ENCODE results near the gene RETREG1.

RETREG1 gene

DNA sequence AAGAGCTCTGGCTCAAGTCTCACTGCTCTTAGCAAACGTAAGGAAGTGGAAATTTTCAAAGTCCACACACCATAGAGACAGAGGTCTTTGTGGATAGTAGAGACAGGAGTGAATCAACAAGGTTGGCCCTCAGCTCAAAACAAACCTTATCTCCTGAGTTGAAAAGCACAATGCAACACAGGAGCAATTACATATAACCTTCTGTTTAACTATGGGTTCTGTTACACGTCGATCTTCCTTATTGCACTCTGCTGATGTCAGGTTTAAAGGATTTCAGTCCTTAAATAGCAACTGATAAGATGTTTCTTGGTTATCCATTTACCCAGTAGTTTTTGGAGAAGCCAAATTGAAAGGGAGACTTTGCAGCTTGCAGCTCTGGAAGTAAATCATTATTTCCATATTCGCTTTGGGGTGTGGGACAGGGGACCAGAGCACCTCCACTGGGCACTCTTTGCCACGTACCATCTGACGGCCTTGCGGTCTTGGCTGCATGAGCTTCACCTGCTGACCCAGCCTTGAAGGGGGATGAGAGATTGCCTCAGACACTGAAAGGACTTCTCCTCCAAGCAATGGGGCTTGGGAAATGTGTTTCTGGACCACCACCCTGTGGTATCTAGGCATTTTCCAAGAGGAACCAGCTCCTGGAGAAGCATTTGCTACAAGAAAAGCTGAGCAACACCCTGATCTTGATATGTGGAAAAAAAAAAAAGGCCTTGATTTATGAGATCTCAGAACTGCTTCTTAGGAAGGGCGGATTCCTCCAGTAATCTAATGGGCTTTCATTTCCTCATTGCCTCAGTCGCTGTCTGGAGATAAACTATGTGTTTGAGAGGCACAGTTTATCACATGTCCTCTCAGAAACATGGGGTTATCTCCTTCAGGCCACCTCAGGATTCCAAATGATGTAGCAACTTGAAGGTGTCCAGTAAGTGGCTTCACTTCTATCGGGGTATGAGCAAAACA is 95.0 kb downstream of the RETREG1 start:
- peak; percentile 13 for DNase-seq

DNA sequence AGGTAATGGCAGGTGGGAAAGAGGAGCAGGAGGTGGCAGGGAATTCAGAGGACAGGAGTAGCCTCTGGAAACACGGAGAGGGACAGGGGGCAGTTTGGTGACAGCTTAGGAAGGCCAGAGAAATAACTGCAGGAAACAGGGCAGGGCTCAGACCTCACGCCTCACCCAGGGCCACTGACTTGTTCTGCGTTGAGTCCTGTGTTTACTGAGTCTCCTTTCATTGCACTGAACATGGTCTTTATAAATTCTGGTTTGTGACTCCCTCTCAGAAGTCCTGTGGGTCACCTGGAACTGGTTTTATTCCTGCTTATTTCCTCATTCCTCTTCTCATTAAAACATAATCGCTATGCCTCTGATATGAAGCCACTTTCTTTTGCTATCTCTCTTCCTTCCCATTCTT is 96.0 kb downstream of the RETREG1 start:
- no peak for DNase-seq

DNA sequence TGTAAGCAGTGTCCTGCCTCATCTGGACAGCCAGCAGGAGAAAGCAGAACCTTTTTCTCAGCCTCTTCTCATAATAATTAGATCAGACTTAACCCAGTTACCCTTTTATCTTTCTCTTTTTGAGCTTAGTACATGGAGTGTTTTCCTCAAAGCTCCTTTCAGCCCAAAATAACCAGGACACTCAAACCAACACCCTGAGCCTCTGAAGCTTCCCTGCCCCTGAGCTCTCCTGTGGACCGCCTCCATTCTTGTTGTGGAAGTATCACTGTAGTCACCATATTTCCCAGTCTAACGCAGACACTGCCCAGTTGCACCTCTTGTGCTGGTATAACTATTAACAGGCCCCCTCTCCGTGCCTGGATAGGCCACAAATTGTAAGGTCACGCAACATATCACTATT is 97.4 kb downstream of the RETREG1 start:
- DNase-seq: no peak

DNA sequence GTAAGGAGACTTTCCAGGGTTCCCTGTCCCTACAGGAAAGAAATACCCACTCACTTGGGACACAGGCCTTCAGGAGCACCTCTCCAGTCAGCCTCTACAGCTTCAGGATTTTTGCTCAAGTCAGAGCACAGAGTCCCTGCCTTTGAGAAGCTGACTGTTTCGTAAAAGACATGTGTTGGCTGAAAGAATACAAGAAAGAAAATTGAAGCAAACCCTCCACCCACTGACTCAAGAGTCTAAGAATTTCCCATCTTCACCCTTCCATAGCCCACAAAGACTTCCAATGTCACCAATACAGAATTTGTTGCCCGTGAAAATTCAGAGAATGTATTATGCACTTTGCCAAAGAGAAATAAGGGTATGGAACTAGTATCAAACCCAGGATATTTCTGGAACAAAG is 98.2 kb downstream of the RETREG1 start:
- DNase-seq: no peak

DNA sequence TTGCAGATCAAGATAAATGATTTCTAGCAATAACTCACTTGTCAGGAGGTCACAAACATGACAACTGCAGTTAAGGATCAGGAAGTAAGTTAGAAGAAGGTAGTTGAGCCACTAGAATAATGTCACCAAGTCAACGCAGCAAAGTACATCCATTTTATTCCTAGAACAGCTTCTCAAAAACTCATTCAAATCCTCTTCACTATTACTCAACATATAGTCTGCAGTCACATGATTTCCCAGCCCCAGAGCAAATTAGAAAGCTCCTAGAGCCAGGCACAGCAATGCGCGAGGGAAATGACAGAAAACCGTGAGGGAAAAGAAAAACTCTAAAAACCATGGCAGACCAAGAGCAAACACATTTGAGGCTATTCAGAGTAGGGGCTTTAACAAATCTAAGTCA is 101.3 kb downstream of the RETREG1 start:
- DNase-seq: no peak

DNA sequence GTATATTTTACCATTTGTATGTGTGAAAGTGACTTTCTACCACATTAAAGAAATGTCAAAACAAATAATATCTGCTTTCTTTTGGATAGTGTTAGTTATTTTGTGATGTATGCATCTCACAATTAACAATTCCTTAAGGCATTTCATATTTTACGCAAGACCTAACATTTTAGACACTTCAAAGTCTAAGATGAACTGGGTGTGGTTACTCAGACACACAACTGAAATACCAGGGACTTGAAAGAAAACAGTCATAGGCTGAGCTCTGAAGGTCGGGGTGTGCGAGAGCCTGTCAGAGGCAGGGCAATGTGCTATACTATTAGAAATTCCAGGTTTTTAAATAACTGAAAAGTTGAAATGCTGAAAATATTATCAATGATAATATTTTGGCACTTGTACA is 106.7 kb downstream of the RETREG1 start:
- no peak for DNase-seq

DNA sequence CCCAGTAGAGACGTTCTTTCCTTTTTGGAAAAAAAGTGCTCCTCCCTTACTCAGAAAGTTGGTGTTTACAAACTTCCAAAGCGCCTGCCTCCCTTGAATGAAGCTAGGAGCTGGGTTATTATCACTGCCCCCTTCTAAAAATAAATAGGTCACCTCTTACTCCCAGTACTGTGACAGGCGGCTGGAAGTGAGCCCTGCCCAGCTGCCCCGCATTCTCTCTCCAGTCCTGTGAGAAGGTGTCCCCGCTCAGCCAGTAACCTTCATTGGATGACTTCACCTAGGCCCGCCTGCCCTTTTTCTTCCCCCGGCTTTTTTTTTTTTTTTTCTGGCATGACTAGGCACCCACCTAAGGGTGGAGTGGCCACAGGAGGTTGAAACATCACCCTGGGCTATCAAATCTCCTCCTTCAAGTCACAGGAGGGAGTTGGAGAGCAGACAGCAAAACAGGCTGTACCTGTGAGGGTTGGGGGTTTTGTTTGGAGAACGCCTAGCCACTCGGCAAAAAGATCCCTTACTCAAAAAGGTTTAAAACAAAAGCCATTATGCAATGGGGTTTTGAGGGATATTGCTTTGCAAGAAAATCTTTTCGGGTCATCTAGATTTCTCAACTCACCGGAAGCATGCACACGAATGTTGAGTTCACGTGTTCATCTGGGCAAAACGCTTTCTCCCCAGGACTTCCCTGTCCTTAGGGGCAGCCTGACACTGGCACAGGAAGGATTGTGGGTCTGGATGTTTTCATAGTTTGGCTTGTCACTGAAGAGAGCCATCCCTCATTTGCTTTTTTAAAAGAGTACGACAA is 107.9 kb downstream of the RETREG1 start:
- peak; percentile 46 for DNase-seq

DNA sequence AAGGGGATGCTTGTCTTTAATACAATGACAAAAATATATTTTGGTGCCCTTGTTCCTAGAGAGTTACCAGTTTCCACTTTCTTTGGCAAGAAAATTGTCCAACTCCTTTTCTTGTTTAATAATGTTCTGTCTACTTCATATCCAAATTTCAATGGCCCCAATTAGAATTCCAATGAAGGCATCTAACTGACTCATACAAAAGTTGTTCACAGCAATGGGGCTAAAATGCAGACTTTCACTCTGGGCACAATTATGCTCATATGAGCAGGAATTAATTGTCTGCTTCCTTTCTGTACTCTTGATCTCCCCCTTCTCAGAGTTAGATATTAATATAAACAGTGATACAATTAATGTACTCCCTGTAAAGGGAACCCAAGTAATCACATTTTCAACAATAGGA is 109.1 kb downstream of the RETREG1 start:
- DNase-seq: peak; percentile 14

DNA sequence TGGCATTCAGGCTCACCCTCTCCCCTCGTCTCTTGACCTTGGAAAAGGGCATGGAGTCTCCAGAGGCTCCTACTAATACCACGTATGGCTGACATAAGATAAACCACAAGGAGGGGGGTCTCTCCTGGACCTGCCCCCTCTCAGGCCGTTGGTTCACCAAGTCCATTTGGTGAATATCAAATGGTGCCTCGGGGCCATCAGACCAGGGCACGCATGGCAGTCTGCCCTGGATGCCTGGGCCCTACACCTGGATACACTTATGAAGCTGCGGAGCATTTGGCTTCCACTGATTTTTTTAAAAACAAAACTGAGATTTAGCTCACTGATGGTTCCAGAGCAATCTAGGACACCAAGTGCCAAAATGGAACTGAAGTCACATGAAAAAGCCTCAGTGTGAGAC is 110.9 kb downstream of the RETREG1 start:
- no peak for DNase-seq

DNA sequence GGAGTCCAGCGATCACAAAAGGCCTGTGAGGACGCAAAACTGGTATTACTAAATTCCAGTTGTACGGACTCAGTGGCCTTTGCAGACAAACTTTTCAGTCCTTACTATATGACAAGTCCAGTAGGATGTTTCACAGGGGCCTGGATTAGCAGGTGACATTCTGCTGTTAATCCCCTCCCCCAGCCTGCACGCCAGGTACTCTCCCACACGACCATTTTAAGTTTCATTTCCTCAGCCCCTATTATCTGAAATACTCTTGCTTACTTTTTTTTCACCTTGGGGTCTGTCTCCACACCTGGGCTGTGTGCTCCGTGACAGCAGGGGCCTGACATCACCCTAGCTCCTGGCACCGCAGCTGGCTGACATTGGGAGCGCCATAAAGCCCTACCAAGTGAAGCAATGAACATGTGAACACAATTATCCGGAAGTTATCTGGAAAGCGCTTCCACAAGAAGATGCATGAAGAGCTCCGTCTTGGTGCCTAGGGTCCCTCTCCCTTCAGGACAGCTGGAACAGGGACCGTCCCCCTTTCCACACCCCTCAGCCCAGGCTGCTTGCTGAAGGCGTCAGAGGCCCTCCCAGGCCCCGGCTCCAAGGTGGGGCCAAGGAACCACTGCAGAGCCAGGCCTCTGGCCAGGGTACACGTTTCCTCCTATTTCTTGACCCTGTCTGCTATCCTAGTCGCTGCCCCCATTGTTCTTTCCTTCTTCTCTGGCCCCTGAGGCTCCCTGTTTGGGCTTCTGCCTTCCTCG is 111.5 kb downstream of the RETREG1 start:
- no peak for DNase-seq

DNA sequence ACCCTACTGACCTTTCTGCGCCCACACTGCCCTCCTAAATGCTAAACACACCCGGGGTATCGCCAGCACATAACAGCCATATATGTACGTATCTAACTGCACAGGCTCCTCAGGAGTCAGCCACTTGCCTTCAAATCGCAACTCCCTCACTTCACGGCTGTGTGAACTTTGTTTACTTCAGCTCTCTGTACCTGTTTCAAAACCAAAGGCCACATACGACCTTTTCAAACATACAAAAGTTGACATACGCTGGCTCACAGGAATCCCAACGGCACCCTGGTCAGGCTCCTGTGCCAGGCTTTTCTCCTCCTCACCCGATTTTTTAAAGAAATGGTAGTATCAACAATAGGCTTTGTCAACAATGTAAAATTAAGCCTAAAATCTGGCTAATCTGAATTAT is 112.2 kb downstream of the RETREG1 start:
- DNase-seq: no peak

DNA sequence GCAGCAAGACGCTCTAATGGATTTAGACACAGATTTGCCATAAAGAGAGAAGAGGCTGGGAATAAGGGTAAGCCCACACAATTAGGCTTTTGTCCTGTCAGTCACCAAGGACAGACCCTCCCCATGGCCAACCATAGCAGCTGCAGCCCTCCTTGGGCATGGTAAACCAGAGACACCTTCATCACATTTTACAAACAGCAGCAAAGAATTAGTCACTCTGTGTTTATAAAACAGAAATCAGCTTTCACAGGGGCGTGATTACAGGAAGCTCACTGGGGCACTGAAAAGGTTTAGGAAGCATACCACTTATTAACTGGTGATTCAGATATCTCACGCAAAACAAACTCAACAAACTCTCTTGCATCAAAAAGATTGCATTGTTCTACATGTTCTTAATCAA is 113.9 kb downstream of the RETREG1 start:
- peak; percentile 60 for DNase-seq

DNA sequence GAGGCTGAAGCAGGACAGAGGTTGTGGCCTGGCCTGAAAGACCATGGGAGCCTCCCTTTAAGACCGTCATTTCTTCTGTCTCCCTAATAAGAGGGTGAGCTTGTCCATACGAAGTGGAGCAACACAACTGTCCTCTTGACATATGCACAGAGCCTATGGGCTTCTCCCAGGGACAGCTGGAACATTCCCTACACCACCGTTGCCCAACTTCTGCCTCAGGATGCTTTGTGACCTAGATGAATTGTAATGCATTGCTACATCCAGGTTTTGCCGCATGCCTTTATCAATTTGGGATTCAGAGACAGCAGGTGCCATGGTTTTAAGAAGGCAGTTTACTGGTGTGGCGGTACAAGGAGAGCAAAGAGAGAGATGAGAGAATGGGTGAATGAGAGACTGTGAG is 116.8 kb downstream of the RETREG1 start:
- DNase-seq: no peak

DNA sequence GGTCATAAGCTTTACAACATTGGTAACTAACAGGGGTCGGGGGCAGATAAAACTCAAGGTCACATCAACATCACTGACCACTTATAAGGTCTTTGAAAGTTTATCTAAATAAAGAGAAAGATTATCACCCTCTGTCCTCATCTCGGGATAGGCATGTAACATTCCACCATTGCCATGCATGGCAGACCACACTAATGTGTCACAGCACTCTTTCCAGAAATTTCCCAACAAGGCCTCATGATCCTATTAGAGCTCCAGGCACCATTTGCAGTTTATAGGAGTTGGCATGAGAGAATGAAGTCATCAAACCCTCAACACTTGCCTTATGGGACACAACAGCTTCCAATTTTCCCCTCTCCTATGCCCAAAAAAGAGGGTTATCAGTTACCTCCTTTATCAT is 119.3 kb downstream of the RETREG1 start:
- DNase-seq: no peak

DNA sequence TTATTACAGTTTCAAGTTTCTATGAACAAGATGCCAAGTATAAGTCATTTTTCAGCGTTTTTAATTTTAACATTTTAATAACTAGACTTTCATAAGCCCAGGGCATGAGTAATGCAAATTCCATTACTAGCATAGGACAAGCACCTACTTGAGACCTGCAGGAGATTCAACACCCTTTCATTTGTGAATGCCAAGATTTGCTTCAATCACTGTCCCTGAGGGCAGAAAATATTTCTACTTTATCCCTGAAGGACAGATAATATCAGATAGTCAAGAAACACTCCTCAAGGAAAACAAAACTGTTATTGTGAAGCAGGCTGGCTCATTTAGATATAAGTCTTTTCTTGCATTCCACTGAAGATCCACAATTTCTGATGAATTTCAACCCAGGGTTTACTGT is 123.5 kb downstream of the RETREG1 start:
- no peak for DNase-seq

DNA sequence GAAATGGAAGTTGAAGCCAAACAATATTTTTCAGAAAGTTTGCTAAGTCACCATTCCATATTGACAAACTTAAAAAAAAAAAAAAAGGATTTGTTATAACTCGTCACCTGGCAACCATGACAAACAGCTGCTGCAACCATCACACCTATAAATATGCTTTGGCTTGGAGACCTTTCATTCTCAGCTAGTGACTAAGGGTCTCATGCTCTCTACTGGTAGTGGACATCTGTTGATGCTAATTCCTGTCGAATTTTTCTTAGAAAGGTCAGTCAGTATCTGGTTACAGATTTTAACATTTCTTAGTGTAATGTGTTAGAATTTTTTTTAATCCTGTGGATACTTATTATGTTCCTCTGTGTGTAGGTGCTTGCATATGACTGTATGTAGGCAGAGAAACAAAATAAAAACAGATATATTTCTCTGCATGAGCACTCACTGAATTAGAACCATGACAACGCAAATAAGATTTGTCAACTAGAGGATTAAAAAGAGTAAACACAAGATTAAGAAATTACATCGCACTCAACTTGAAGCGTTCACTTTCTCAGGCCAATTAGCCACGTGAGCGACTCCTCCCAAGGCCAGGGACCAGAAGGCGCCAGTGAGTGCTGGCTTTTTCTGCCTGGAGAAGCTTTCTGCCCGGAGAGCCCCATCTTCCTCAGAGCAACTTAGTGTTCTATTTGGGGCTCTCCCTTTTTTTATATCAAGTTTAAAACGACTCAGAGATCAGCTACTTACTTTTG is 124.2 kb downstream of the RETREG1 start:
- DNase-seq: peak; percentile 73

DNA sequence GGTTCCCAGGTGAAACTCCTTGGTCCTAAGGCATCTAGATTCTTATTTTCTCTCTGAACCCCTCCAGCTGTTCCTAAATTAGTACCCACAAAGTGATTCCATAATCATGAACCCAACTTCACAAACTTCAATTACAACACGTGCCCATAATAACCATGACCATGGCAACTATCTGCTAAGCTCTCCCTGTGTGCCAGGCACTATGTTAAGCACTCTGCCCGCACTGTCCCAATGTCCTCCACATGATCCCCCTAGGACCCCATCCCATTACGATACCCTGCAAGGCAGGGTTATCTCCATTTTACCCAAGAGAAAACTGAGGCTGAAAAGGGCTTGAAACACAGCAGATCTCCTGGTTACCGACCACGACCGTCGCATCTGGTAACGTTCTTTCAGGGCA is 125.9 kb downstream of the RETREG1 start:
- no peak for DNase-seq

DNA sequence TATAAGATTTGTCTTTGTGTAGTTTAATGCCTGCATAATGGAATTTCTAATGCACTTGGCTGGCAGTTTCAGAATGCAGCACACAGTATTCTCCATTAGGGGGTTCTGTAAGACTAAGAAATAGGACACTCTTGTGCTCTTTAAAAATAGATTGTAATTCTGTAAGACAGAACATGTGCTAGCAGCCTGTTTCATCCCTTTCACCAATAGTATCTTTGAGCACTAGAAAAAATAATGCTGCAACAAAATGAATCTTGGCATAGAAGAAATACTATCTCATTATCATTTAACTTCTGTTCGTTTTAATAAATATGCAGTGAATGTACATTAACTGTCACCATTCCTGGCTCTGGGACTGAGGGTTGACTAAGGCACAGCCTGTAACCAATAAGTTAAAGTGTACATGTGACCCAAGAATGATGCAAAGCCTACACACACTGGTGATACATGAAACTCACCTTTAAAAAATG is 127.4 kb downstream of the RETREG1 start:
- peak; percentile 83 for DNase-seq

DNA sequence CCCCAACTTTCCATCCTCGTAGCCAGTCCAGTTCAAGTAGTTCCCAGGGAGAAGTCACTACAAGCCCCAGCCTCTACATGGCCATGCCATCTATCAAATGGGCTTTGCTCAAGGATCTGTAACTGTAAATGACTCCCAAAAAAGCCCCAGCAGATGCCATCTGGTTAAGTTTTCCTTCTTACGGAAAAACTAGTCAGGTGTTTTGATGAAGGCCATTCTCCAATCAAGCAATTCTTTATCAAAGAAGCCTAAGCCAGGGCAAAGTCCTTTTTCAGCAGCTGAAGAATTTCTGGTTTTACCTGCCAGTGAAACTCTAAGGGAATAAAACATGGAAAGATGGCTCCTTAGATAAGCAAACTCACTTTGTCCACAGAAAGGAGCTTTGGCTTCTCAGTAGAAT is 129.3 kb downstream of the RETREG1 start:
- DNase-seq: no peak

DNA sequence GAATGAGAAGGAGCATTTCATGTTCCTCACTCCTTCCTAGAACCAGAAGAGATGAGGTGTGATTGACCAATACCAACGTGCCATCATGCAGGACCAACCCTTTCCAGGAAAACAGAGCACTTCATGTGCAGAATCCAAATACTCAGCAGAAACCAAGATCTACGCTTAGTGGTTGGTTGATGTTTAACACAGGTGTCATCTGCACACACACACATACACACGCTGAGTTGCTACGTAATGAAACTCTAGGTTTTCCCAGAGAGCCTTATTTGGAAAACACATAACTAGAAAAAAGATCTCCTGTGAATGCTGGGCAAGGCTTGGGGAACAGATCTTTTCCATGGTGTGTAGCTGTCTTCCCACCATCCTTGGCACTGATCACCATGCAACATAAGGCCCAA is 130.1 kb downstream of the RETREG1 start:
- DNase-seq: peak; percentile 71

DNA sequence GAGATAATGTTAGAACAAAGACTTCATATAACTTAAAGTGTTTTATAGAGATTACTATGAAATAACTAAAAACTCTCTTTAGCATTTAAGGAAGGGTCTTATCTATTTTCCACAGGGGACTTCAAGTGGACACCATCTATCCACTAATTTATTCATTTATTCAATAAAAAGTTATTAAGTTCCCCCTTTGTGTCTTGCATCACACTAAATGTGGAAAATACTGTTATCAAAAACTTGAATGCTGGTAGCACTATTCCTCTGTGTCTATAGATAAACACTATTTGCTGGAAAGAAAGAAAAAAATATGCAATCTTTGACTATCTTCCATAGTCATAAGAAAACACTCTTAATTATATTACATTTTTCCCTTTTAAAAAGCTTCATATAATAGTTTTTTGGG is 131.1 kb downstream of the RETREG1 start:
- no peak for DNase-seq

DNA sequence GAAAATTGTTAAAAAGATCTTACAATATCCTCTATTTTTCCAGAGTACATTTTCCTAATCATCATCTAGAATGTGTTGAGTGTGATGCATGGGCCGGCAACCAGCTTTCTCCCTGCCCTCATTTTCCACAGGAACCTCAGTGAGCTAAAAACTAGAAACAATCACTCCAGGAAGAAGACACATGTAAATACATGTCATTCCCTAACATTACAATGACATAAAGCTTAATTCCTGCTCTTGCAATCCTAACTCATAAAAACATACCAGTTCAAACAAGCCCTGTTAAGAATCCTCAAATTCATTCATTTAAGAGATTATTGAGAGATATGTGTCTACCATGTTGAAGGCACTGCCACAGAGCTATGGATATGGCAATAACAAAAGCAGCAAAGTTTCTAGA is 132.7 kb downstream of the RETREG1 start:
- no peak for DNase-seq

DNA sequence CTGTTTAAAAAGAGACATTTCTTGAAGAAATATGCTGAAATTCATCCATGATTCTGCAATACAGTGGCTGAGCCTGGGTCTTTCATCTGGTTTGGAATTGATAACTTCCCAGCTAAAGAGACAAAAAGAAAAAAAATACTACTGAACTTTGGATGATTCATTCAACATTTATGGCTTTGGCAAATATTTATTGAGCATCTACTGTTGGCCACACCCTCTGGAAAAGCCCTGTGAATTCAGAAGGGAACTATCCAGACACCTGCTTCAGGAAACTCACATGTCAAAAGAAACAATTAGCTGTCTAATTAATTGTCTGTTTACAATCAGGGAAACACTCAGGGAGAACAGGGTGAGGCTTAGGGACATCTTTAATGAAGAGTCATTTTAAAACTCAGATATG is 133.4 kb downstream of the RETREG1 start:
- DNase-seq: no peak

Measured in kidney glomerular epithelial cell (primary cell).